Mesendoderm (in vitro differentiated cells): Measurements from ENCODE around the gene C14orf119.
A peak's percentile ranks its signal among the peaks of the same experiment; 100 is the strongest.

ENCODE experiments used
- DNase-seq: peaks from one replicate; pipeline ENCODE4 v3.0.0; 2013
- H2AK5ac ChIP-seq: 2 replicates; pipeline ENCODE4 v1.6.1; 2013; ENCODE audit warnings: low read length, inconsistent platforms
- H2BK120ac ChIP-seq: 2 replicates; pipeline ENCODE4 v1.6.1; 2013; ENCODE audit warnings: low read depth, mild to moderate bottlenecking, low read length, moderate library complexity, mixed read lengths
- H2BK15ac ChIP-seq: replicated peaks from 2 replicates; pipeline ENCODE4 v1.6.1; 2013; ENCODE audit warnings: low read depth, mild to moderate bottlenecking, moderate library complexity
- H2BK5ac ChIP-seq: 2 replicates; pipeline ENCODE4 v1.6.1; 2013; ENCODE audit warnings: low read length, inconsistent platforms
- H3K18ac ChIP-seq: 2 replicates; pipeline ENCODE4 v1.6.1; 2013; ENCODE audit warnings: mild to moderate bottlenecking, low read length, mixed read lengths
- H3K23ac ChIP-seq: one replicate; pipeline ENCODE4 v1.6.1; 2013; ENCODE audit warnings: low read length
- H3K27ac ChIP-seq: 2 replicates; pipeline ENCODE4 v1.5.1; 2013; ENCODE audit warnings: low read depth, mild to moderate bottlenecking, inconsistent platforms, low read length, moderate library complexity
- H3K27me3 ChIP-seq: 2 replicates; pipeline ENCODE4 v1.6.1; 2013; ENCODE audit warnings: low read length, control low read depth, mild to moderate bottlenecking, inconsistent platforms; ENCODE audit not compliant: insufficient read depth, poor library complexity
- H3K36me3 ChIP-seq: 2 replicates; pipeline ENCODE4 v1.6.1; 2013; ENCODE audit warnings: low read length, inconsistent platforms; ENCODE audit not compliant: control insufficient read depth, insufficient read depth
- H3K4ac ChIP-seq: one replicate; pipeline ENCODE4 v1.6.1; 2013; ENCODE audit warnings: low read depth, mild to moderate bottlenecking, low read length, moderate library complexity
- H3K4me1 ChIP-seq: 2 replicates; pipeline ENCODE4 v1.6.1; 2013; ENCODE audit warnings: low read depth, low read length, inconsistent platforms; ENCODE audit not compliant: control insufficient read depth
- H3K4me2 ChIP-seq: 2 replicates; pipeline ENCODE4 v1.6.1; 2013; ENCODE audit warnings: low read length
- H3K4me3 ChIP-seq: 2 replicates; pipeline ENCODE4 v1.5.1; 2013; ENCODE audit warnings: mild to moderate bottlenecking, low read length
- H3K56ac ChIP-seq: one replicate; pipeline ENCODE4 v1.6.1; 2013; ENCODE audit warnings: low read length
- H3K79me1 ChIP-seq: 2 replicates; pipeline ENCODE4 v1.6.1; 2013; ENCODE audit warnings: low read length, inconsistent platforms
- H3K79me2 ChIP-seq: 2 replicates; pipeline ENCODE4 v1.6.1; 2013; ENCODE audit warnings: mild to moderate bottlenecking, low read length; ENCODE audit not compliant: control insufficient read depth, insufficient read depth
- H3K9ac ChIP-seq: 2 replicates; pipeline ENCODE4 v1.6.1; 2013; ENCODE audit warnings: low read length, inconsistent platforms
- H4K5ac ChIP-seq: one replicate; pipeline ENCODE4 v1.6.1; 2013; ENCODE audit warnings: low read length
- H4K8ac ChIP-seq: one replicate; pipeline ENCODE4 v1.6.1; 2013; ENCODE audit warnings: low read depth, mild to moderate bottlenecking, control low read depth, low read length, moderate library complexity
- WGBS: extraction: QIAGEN DNeasy Blood & Tissue Kit; methylation state at CpG from one replicate; pipeline ENCODE4 v1.1.7; 2013; ENCODE audit warnings: low lambda C conversion rate, missing lambda C conversion rate; ENCODE audit not compliant: insufficient coverage; ENCODE audit errors: extremely low coverage; 5-methylcytosine and 5-hydroxymethylcytosine counted together

The C14orf119 gene

GRCh38 chr14:23146351-23146910 is 51.1 kb downstream of the C14orf119 start:
- Histone ChIP-seq H2BK15ac (no peak overlapping the region), H2BK120ac (no peak overlapping the region), H2AK5ac (no peak overlapping the region), H3K27ac (no peak overlapping the region), H3K79me1 (no peaks in the 10 kb centered on the region), H3K9ac (no peak overlapping the region), H3K4me2 (no peak overlapping the region), H3K23ac (no peak overlapping the region), H3K4me1 (no peaks in the 10 kb centered on the region), H3K4ac (no peak overlapping the region), H3K4me3 (no peak overlapping the region), H4K8ac (no peak overlapping the region), H3K56ac (no peak overlapping the region), H2BK5ac (no peak overlapping the region), H3K18ac (no peak overlapping the region), H3K79me2 (no peaks in the 10 kb centered on the region), H3K36me3 (peaks cover 2% of the 10 kb centered on the region), H4K5ac (no peak overlapping the region), H3K27me3 (no peaks in the 10 kb centered on the region)
- WGBS: no CpG with 5 or more reads among the region's 2 CpGs
- DNase-seq: peak; percentile 64

- Histone ChIP-seq H3K56ac (no peak overlapping the region), H2BK5ac (no peak overlapping the region), H4K8ac (no peak overlapping the region), H3K23ac (no peak overlapping the region), H3K79me1 (no peaks in the 10 kb centered on the region), H3K18ac (no peak overlapping the region), H2BK120ac (no peak overlapping the region), H2BK15ac (no peak overlapping the region), H3K27ac (no peak overlapping the region), H3K36me3 (peaks cover 2% of the 10 kb centered on the region), H3K4me1 (no peaks in the 10 kb centered on the region), H3K4me3 (no peak overlapping the region), H2AK5ac (no peak overlapping the region), H3K4me2 (no peak overlapping the region), H3K27me3 (no peaks in the 10 kb centered on the region), H3K79me2 (no peaks in the 10 kb centered on the region), H3K9ac (no peak overlapping the region), H3K4ac (no peak overlapping the region), H4K5ac (no peak overlapping the region)
- DNase-seq: no peak
- WGBS: no CpG with 5 or more reads among the region's 4 CpGs
These were observed 51.7 kb downstream of the C14orf119 start for GRCh38 chr14:23146980-23147379.

- no peak overlapping the region for H3K4me3 ChIP-seq
- H3K56ac ChIP-seq: no peak overlapping the region
- no peaks in the 10 kb centered on the region for H3K79me2 ChIP-seq
- H3K36me3 ChIP-seq: peaks cover 2% of the 10 kb centered on the region
- H3K27me3 ChIP-seq: no peaks in the 10 kb centered on the region
- H2BK15ac ChIP-seq: no peak overlapping the region
- no peak overlapping the region for H4K5ac ChIP-seq
- no peak overlapping the region for H4K8ac ChIP-seq
- no peak for DNase-seq
- no peak overlapping the region for H3K18ac ChIP-seq
- no peaks in the 10 kb centered on the region for H3K4me1 ChIP-seq
- no peak overlapping the region for H3K27ac ChIP-seq
- H3K4ac ChIP-seq: no peak overlapping the region
- no peak overlapping the region for H3K4me2 ChIP-seq
- WGBS: no CpG with 5 or more reads among the region's 1 CpG
- H2BK120ac ChIP-seq: no peak overlapping the region
- H3K9ac ChIP-seq: no peak overlapping the region
- no peaks in the 10 kb centered on the region for H3K79me1 ChIP-seq
- no peak overlapping the region for H2AK5ac ChIP-seq
- H2BK5ac ChIP-seq: no peak overlapping the region
- H3K23ac ChIP-seq: no peak overlapping the region
These were observed 52.4 kb downstream of the C14orf119 start for GRCh38 chr14:23147676-23148075.

GRCh38 chr14:23148591-23149249 is 53.4 kb downstream of the C14orf119 start:
- Histone ChIP-seq H3K4ac (no peak overlapping the region), H3K4me1 (no peaks in the 10 kb centered on the region), H3K23ac (no peak overlapping the region), H3K27ac (no peak overlapping the region), H2BK15ac (no peak overlapping the region), H3K36me3 (no peaks in the 10 kb centered on the region), H3K18ac (no peak overlapping the region), H2BK120ac (no peak overlapping the region), H3K4me2 (no peak overlapping the region), H3K56ac (no peak overlapping the region), H4K5ac (no peak overlapping the region), H3K79me2 (no peaks in the 10 kb centered on the region), H3K27me3 (no peaks in the 10 kb centered on the region), H3K79me1 (no peaks in the 10 kb centered on the region), H3K4me3 (no peak overlapping the region), H4K8ac (no peak overlapping the region), H3K9ac (no peak overlapping the region), H2AK5ac (no peak overlapping the region), H2BK5ac (no peak overlapping the region)
- no peak for DNase-seq
- no CpG with 5 or more reads among the region's 5 CpGs for WGBS

GRCh38 chr14:23149745-23150144 is 54.4 kb downstream of the C14orf119 start:
- Histone ChIP-seq H3K4me3 (no peak overlapping the region), H2AK5ac (no peak overlapping the region), H3K79me2 (no peaks in the 10 kb centered on the region), H3K56ac (no peak overlapping the region), H4K8ac (no peak overlapping the region), H3K79me1 (no peaks in the 10 kb centered on the region), H3K4me2 (no peak overlapping the region), H2BK15ac (no peak overlapping the region), H3K4me1 (peaks cover 3% of the 10 kb centered on the region), H3K9ac (no peak overlapping the region), H4K5ac (no peak overlapping the region), H3K23ac (no peak overlapping the region), H3K4ac (no peak overlapping the region), H3K27me3 (no peaks in the 10 kb centered on the region), H3K36me3 (no peaks in the 10 kb centered on the region), H2BK5ac (no peak overlapping the region), H3K18ac (no peak overlapping the region), H3K27ac (no peak overlapping the region), H2BK120ac (no peak overlapping the region)
- no peak for DNase-seq
